Testis (tissue), 2 donors: ENCODE measurements around the gene TRMT10C.

ENCODE experiments used
- CTCF ChIP-seq, 3 experiments: fragments of 450-650 bp in 2 of 3; fragments of 200-600 bp in 1 of 3; sonication (generic) in 1 of 3; IDR thresholded peaks; one replicate each; pipeline ENCODE4 v1.5.1; 2016 to 2019; ENCODE audit warnings: antibody characterized with exemption in 3 of 3, mild to moderate bottlenecking in 2 of 3, moderate library complexity in 1 of 3
- POLR2A ChIP-seq: fragments of 450-650 bp; IDR thresholded peaks from one replicate; pipeline ENCODE4 v1.6.1; 2017; ENCODE audit warnings: antibody characterized with exemption, mild to moderate bottlenecking, moderate library complexity

GRCh38 chr3:101588616-101589015 lies 26.9 kb downstream of the TRMT10C start:
- no peak for TF ChIP-seq CTCF (IDR thresholded peaks at IDR 0.05)
- no peak for TF ChIP-seq POLR2A
